Subcutaneous abdominal adipose tissue (tissue), 5 donors: ENCODE data around the gene SNAI1.
"Not testable (repeated sequence)": the region's sequence is repeated elsewhere in the genome, so short reads cannot be mapped to it uniquely, and the experiment has no call there.

Experiments
- H3K27ac ChIP-seq: one replicate; pipeline ENCODE4 v1.7.0; 2013; ENCODE audit warnings: low read depth, mild to moderate bottlenecking, inconsistent platforms, low read length, moderate library complexity
- H3K27me3 ChIP-seq, 5 donors: one replicate each; pipeline ENCODE4 v1.7.0; 2013; ENCODE audit warnings: low read length in 5 of 5, inconsistent platforms in 1 of 5; ENCODE audit not compliant: control insufficient read depth in 5 of 5, insufficient read depth in 4 of 5
- H3K36me3 ChIP-seq, 5 donors: one replicate each; pipeline ENCODE4 v1.7.0; 2013; ENCODE audit warnings: low read length in 5 of 5; ENCODE audit not compliant: control insufficient read depth in 5 of 5, insufficient read depth in 5 of 5
- H3K4me1 ChIP-seq, 5 donors: one replicate each; pipeline ENCODE4 v1.7.0; 2013; ENCODE audit warnings: low read length in 5 of 5, mild to moderate bottlenecking in 3 of 5, moderate library complexity in 1 of 5; ENCODE audit not compliant: control insufficient read depth in 5 of 5, insufficient read depth in 5 of 5
- H3K4me3 ChIP-seq, 5 donors: one replicate each; pipeline ENCODE4 v1.7.0; 2013; ENCODE audit warnings: low read length in 5 of 5, low read depth in 1 of 5
- H3K9ac ChIP-seq, 5 donors: one replicate each; pipeline ENCODE4 v1.7.0; 2013; ENCODE audit warnings: low read length in 5 of 5, mild to moderate bottlenecking in 4 of 5, moderate library complexity in 3 of 5
- H3K9me3 ChIP-seq, 5 donors: one replicate each; pipeline ENCODE4 v1.7.0; 2013; ENCODE audit warnings: low read length in 5 of 5; ENCODE audit not compliant: control insufficient read depth in 5 of 5
- donor health status: healthy.
- donor health status: healthy.
- donor health status: healthy.
- donor health status: healthy.
- donor health status: healthy.

The SNAI1 gene

DNA sequence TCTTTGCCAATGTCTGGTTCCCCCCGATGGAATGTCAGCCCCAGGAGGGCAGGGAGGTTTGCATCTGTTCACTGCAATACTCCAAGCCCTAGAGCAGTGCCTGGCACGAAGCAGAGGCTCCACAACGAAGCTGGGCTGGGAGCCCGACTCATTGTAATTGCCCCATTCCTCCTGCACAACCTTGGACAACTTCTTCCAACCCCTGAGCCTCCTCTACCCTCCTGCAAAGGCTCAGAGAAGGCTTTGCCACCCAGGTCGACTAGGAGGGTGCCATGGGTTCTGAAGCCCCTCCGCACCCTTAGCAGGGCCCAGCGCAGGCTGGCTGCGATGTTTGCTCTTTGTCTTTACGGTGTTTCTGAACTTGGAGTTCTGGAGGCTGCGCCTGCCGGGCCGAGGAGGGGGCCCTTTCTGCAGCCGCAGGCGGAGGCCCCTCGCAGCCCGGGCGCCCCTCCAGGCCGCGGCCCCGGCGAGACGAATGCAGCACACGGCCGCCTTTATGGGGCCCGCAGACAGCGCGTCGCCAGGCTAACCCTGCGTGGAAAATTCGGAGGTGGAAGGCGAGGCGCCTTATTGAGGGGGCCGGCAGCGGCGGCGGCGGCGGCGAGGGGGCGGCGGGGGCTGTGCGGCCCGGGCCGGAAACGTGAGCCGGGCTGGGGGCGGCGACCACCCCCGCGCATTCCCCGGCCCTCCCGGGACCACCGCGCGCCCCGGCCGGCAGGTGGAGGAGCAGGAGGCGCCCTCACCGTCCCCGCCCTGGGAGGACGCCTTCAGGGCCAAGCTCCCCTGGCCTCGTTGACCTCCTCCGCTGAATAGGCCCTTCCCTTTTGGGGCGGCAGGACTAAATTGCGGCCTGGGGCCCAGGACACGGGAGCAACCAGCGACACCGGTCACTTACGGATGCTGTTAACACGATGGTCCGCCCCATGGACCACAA lies 27.0 kb downstream of the SNAI1 start:
- H3K4me3 ChIP-seq, result no peak overlapping the region

DNA sequence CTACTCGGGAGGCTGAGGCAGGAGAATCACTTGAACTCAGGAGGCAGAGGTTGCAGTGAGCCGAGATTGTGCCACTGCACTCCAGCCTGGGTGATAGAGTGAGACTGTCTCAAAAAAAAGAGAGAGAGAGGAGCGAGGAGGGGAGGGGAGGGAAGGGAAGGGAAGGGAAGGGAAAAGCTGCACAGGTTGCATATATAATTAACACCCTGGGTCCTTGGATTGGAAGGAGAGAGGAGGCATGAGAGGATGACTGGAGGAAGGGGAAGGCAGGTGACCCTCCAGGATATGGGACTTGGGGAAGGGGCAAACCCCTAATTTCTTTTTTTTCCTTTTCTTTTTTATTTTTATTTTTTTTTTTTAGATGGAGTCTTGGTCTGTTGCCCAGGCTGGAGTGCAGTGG lies 28.8 kb downstream of the SNAI1 start:
- H3K36me3 ChIP-seq, H3K9ac ChIP-seq, H3K27me3 ChIP-seq, H3K4me3 ChIP-seq, H3K9me3 ChIP-seq, H3K27ac ChIP-seq: not testable (repeated sequence)
- H3K4me1 ChIP-seq, result peaks cover 0 to 24% (median 13%) of the 10 kb centered on the region in 5 donors

More for the DNA sequence above, 27.0 kb downstream of the SNAI1 start:
- H3K4me1 ChIP-seq, result peaks cover 0 to 28% (median 5%) of the 10 kb centered on the region in 5 donors
- H3K9ac ChIP-seq, result no peak overlapping the region
- no peaks in the 10 kb centered on the region for H3K9me3 ChIP-seq
- H3K27ac ChIP-seq, result no peak overlapping the region
- peaks cover 0 to 3% (median 0%) of the 10 kb centered on the region in 5 donors for H3K27me3 ChIP-seq
- H3K36me3 ChIP-seq, result no peaks in the 10 kb centered on the region

- Histone ChIP-seq H3K27ac (no peak overlapping the region), H3K9me3 (no peaks in the 10 kb centered on the region)
These were observed 29.8 kb downstream of the SNAI1 start for GRCh38 chr20:50012282-50013263.

GRCh38 chr20:50013976-50014375 lies 31.2 kb downstream of the SNAI1 start:
- H3K4me3 ChIP-seq, result no peak overlapping the region
- peaks cover 4 to 35% (median 23%) of the 10 kb centered on the region in 5 donors for H3K4me1 ChIP-seq
- no peaks in the 10 kb centered on the region for H3K36me3 ChIP-seq
- no peaks in the 10 kb centered on the region for H3K9me3 ChIP-seq
- no peak overlapping the region for H3K27ac ChIP-seq
- H3K27me3 ChIP-seq, result peaks cover 0 to 10% (median 0%) of the 10 kb centered on the region in 5 donors
- no peak overlapping the region for H3K9ac ChIP-seq

More at GRCh38 chr20:50012282-50013263, 29.8 kb downstream of the SNAI1 start:
- Histone ChIP-seq H3K4me1 (peaks cover 4 to 29% (median 17%) of the 10 kb centered on the region in 5 donors), H3K36me3 (no peaks in the 10 kb centered on the region), H3K27me3 (peaks cover 0 to 10% (median 0%) of the 10 kb centered on the region in 5 donors), H3K9ac (no peak overlapping the region), H3K4me3 (no peak overlapping the region)

DNA sequence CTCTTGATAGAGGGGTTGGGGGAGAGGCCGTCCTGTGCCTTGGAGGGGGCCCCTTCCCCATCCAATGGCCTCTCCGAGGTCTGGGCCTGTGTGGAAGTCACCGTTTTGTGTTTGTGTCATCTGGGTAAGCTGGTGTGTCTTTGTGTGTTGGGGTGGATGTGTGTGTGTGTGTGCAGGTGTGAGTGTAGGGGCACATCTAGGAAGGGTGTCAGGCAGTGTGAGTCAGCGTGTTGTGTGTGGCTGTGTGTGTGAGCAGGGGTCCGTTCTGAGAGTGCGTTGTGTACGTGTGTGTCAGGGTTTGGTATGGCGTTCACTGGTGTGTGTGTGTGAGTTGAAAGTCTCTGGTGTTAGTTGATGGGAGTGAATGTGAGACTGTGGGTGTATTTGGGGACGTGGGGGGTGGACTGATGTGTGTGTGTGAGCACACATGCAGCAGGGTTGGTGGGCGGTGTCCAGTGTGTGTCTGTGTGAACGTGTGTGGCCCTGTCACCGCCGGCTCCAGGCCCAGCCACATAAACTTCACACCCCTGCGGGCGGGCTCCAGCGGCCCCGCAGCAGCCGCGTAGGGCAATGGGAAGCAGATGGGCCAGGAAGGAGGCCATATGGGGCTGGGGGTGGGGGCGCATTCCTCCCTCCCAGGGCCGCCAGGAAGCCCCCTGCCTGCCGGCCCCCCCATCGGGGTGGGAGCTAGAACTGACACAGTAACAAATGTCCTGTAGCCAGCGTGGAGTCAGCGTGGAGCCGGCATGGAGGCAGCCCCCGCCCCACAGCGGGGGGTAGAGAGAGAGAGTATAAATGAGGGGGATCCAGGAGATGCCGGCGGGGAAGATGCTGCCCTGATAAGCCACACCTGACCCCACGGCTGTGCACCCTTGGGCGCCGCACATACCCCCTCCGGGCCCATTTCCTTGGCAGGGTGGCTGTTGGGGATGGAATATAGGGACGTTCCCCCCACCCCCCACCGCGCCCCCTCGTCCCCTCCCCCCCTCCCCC lies 32.1 kb downstream of the SNAI1 start:
- Histone ChIP-seq H3K36me3 (no peaks in the 10 kb centered on the region), H3K4me1 (peaks cover 4 to 33% (median 20%) of the 10 kb centered on the region in 5 donors), H3K9ac (no peak overlapping the region), H3K9me3 (no peaks in the 10 kb centered on the region), H3K4me3 (no peak overlapping the region), H3K27me3 (peaks cover 0 to 10% (median 0%) of the 10 kb centered on the region in 5 donors), H3K27ac (no peak overlapping the region)

DNA sequence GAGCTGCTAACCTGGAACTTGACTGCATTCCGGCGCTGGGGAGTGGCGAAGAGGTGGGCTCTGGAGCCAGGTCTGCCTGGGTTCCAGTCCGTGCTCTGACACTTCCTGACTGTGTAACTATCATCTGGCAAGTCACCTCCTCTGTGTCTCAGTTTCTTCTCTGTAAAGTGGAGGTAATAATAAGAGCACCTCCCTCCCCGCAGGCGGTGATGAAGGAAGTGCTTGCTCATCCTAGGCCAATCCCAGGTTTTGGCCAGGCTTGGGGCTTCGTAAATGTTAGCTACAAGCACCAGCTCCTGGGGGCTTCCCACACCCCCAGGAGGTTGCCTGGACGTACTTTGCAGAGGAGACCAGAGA lies 32.8 kb downstream of the SNAI1 start:
- Histone ChIP-seq H3K9ac (no peak overlapping the region), H3K36me3 (no peaks in the 10 kb centered on the region), H3K4me1 (peaks cover 4 to 38% (median 26%) of the 10 kb centered on the region in 5 donors), H3K9me3 (no peaks in the 10 kb centered on the region), H3K27me3 (peaks cover 0 to 8% (median 0%) of the 10 kb centered on the region in 5 donors), H3K27ac (no peak overlapping the region), H3K4me3 (no peak overlapping the region)

- Histone ChIP-seq H3K9ac (no peak overlapping the region), H3K27ac (no peak overlapping the region), H3K4me1 (peaks cover 4 to 38% (median 26%) of the 10 kb centered on the region in 5 donors)
These were observed 33.4 kb downstream of the SNAI1 start for GRCh38 chr20:50015993-50016770.

DNA sequence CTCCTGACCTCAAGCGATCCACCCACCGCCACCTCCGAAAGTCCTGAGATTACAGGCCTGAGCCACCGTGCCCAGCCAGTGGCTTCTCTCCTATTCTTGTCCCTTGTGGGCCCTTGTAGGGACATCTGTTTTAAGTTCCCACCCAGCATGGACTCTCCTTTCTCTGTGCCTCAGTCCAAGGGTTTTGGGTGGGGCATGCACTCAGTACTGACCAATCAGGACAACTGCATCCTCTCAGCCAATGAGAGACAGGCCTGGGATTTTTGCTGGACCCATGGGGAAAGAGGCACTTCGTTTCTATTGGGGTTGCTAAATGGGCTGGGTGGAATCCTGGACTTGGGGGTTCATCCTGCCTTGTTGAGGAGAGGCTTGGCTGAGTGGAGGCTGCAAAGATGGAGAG lies 34.4 kb downstream of the SNAI1 start:
- H3K4me3 ChIP-seq, result peak overlapping the region in 1 of 5 donors; percentile 6
- peaks cover 0 to 7% (median 0%) of the 10 kb centered on the region in 5 donors for H3K27me3 ChIP-seq
- no peak overlapping the region for H3K27ac ChIP-seq
- H3K4me1 ChIP-seq, result peaks cover 4 to 37% (median 26%) of the 10 kb centered on the region in 5 donors
- H3K9ac ChIP-seq, result no peak overlapping the region
- no peaks in the 10 kb centered on the region for H3K36me3 ChIP-seq
- H3K9me3 ChIP-seq, result no peaks in the 10 kb centered on the region

More at GRCh38 chr20:50015993-50016770, 33.4 kb downstream of the SNAI1 start:
- Histone ChIP-seq H3K4me3 (no peak overlapping the region), H3K27me3 (peaks cover 0 to 7% (median 0%) of the 10 kb centered on the region in 5 donors), H3K36me3 (no peaks in the 10 kb centered on the region), H3K9me3 (no peaks in the 10 kb centered on the region)
